SK-N-SH treated with all-trans-retinoic acid at 6 μM for 48 hours (cell line): ENCODE results near the gene UGT1A6.
"Not testable (repeated sequence)": the region's sequence is repeated elsewhere in the genome, so short reads cannot be mapped to it uniquely, and the experiment has no call there.

Experiments used
- ATAC-seq: fragments of 200-7000 bp; cut with Tn5 transposase; 3 replicates; pipeline ENCODE4 v1.9.1; 2020; ENCODE audit warnings: mild to moderate bottlenecking, moderate library complexity
- ARNTL ChIP-seq: fragments of 450-650 bp; formaldehyde crosslinking; IDR thresholded peaks from 2 replicates; pipeline ENCODE4 v1.5.0; 2020; ENCODE audit warnings: low read depth, mild to moderate bottlenecking, moderate library complexity, borderline replicate concordance
- BACH2 ChIP-seq: fragments of 250-450 bp; sonication (Bioruptor Pico); IDR thresholded peaks from 2 replicates; pipeline ENCODE4 v1.9.0; 2021; ENCODE audit warnings: mild to moderate bottlenecking, borderline replicate concordance
- CSDC2 ChIP-seq: fragments of 250-450 bp; sonication (Bioruptor Pico); IDR thresholded peaks from 2 replicates; pipeline ENCODE4 v1.5.0; 2020; ENCODE audit warnings: mild to moderate bottlenecking, moderate library complexity
- ESRRG ChIP-seq: fragments of 250-450 bp; sonication (Bioruptor Pico); IDR thresholded peaks from 2 replicates; pipeline ENCODE4 v1.6.1; 2021; ENCODE audit warnings: mild to moderate bottlenecking
- GLIS3 ChIP-seq: fragments of 250-450 bp; sonication (Bioruptor Pico); IDR thresholded peaks from 2 replicates; pipeline ENCODE4 v1.5.0; 2020; ENCODE audit warnings: mild to moderate bottlenecking, moderate library complexity
- ISL1 ChIP-seq: fragments of 250-450 bp; sonication (Bioruptor Pico); IDR thresholded peaks from 2 replicates; pipeline ENCODE4 v2.1.2; 2022; ENCODE audit warnings: mild to moderate bottlenecking, moderate library complexity
- OSR1 ChIP-seq: fragments of 250-450 bp; sonication (Bioruptor Pico); IDR thresholded peaks from 2 replicates; pipeline ENCODE4 v1.8.0; 2022; ENCODE audit warnings: moderate library complexity, mild to moderate bottlenecking, inconsistent platforms
- PPARA ChIP-seq: fragments of 250-450 bp; sonication (Bioruptor Pico); IDR thresholded peaks from 2 replicates; pipeline ENCODE4 v1.5.0; 2020; ENCODE audit warnings: mild to moderate bottlenecking, borderline replicate concordance
- RARB ChIP-seq: fragments of 250-450 bp; sonication (Bioruptor Pico); IDR thresholded peaks from 2 replicates; pipeline ENCODE4 v1.8.0; 2021; ENCODE audit warnings: mild to moderate bottlenecking, moderate library complexity
- SNAI2 ChIP-seq: fragments of 250-450 bp; sonication (Bioruptor Pico); IDR thresholded peaks from 2 replicates; pipeline ENCODE4 v1.5.0; 2020; ENCODE audit warnings: mild to moderate bottlenecking, moderate library complexity
- TOX ChIP-seq: fragments of 250-450 bp; sonication (Bioruptor Pico); IDR thresholded peaks from 2 replicates; pipeline ENCODE4 v1.8.0; 2021; ENCODE audit warnings: mild to moderate bottlenecking, moderate library complexity, borderline replicate concordance
- ZC3H10 ChIP-seq: fragments of 250-450 bp; sonication (Bioruptor Pico); IDR thresholded peaks from 2 replicates; pipeline ENCODE4 v1.5.1; 2021; ENCODE audit warnings: mild to moderate bottlenecking, moderate library complexity
- ZFP3 ChIP-seq: fragments of 250-450 bp; sonication (Bioruptor Pico); IDR thresholded peaks from 2 replicates; pipeline ENCODE4 v1.5.0; 2020; ENCODE audit warnings: mild to moderate bottlenecking, moderate library complexity
- ZFP30 ChIP-seq: fragments of 450-650 bp; formaldehyde crosslinking; IDR thresholded peaks from 2 replicates; pipeline ENCODE4 v1.5.0; 2022; ENCODE audit warnings: mild to moderate bottlenecking, moderate library complexity
- ZNF70 ChIP-seq: fragments of 450-650 bp; formaldehyde crosslinking; IDR thresholded peaks from 2 replicates; pipeline ENCODE4 v1.5.0; 2020; ENCODE audit warnings: mild to moderate bottlenecking, moderate library complexity
- ZNF8 ChIP-seq: fragments of 450-650 bp; formaldehyde crosslinking; IDR thresholded peaks from 2 replicates; pipeline ENCODE4 v1.5.0; 2020; ENCODE audit warnings: mild to moderate bottlenecking, moderate library complexity
- TF ChIP-seq, protein P1 (sequence below): fragments of 250-450 bp; sonication (Bioruptor Pico); IDR thresholded peaks from 2 replicates; pipeline ENCODE4 v1.5.0; 2020; ENCODE audit warnings: mild to moderate bottlenecking, moderate library complexity
- TF ChIP-seq, protein P2 (sequence below): fragments of 250-450 bp; sonication (Bioruptor Pico); IDR thresholded peaks from 2 replicates; pipeline ENCODE4 v1.8.0; 2021; ENCODE audit warnings: low read depth, mild to moderate bottlenecking, moderate library complexity, borderline replicate concordance
- TF ChIP-seq, protein P3 (sequence below): fragments of 250-450 bp; sonication (Bioruptor Pico); IDR thresholded peaks from 2 replicates; pipeline ENCODE4 v1.5.1; 2021; ENCODE audit warnings: mild to moderate bottlenecking, moderate library complexity
- TF ChIP-seq, protein P4 (sequence below): fragments of 250-450 bp; sonication (Bioruptor Pico); IDR thresholded peaks from 2 replicates; pipeline ENCODE4 v1.5.1; 2020; ENCODE audit warnings: low read depth, mild to moderate bottlenecking, moderate library complexity

The UGT1A6 gene

DNA sequence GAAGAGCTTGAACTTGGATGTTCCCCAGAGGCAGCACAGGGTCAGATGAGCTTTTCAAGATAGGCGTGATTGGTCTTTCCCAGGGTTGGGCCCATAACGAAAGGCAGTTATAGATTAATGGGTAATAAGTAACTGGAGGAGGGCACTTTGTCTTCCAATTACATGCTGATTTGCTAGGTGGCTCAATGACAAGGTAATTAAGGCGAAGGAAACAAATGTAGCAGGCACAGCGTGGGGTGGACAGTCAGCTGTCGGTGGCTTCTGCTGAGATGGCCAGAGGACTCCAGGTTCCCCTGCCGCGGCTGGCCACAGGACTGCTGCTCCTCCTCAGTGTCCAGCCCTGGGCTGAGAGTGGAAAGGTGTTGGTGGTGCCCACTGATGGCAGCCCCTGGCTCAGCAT, 25.9 kb downstream of the UGT1A6 start, which contains the start of gene UGT1A4:
TSS of gene UGT1A4 (plus strand) at position 185 of the 400 bp plus-strand sequence. CDS start at position 270, 85 bp downstream.
- ATAC-seq: no peak
- TF ChIP-seq GLIS3 (CRISPR knock-in tag): no peak
- TF ChIP-seq, protein P1, sequence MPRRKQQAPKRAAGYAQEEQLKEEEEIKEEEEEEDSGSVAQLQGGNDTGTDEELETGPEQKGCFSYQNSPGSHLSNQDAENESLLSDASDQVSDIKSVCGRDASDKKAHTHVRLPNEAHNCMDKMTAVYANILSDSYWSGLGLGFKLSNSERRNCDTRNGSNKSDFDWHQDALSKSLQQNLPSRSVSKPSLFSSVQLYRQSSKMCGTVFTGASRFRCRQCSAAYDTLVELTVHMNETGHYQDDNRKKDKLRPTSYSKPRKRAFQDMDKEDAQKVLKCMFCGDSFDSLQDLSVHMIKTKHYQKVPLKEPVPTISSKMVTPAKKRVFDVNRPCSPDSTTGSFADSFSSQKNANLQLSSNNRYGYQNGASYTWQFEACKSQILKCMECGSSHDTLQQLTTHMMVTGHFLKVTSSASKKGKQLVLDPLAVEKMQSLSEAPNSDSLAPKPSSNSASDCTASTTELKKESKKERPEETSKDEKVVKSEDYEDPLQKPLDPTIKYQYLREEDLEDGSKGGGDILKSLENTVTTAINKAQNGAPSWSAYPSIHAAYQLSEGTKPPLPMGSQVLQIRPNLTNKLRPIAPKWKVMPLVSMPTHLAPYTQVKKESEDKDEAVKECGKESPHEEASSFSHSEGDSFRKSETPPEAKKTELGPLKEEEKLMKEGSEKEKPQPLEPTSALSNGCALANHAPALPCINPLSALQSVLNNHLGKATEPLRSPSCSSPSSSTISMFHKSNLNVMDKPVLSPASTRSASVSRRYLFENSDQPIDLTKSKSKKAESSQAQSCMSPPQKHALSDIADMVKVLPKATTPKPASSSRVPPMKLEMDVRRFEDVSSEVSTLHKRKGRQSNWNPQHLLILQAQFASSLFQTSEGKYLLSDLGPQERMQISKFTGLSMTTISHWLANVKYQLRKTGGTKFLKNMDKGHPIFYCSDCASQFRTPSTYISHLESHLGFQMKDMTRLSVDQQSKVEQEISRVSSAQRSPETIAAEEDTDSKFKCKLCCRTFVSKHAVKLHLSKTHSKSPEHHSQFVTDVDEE: no peak
- TF ChIP-seq, protein P2, sequence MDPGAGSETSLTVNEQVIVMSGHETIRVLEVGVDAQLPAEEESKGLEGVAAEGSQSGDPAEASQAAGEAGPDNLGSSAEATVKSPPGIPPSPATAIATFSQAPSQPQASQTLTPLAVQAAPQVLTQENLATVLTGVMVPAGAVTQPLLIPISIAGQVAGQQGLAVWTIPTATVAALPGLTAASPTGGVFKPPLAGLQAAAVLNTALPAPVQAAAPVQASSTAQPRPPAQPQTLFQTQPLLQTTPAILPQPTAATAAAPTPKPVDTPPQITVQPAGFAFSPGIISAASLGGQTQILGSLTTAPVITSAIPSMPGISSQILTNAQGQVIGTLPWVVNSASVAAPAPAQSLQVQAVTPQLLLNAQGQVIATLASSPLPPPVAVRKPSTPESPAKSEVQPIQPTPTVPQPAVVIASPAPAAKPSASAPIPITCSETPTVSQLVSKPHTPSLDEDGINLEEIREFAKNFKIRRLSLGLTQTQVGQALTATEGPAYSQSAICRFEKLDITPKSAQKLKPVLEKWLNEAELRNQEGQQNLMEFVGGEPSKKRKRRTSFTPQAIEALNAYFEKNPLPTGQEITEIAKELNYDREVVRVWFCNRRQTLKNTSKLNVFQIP (CRISPR knock-in tag): no peak
- TF ChIP-seq ZFP3: no peak
- TF ChIP-seq ARNTL (CRISPR knock-in tag): no peak
- TF ChIP-seq RARB (CRISPR knock-in tag): no peak

DNA sequence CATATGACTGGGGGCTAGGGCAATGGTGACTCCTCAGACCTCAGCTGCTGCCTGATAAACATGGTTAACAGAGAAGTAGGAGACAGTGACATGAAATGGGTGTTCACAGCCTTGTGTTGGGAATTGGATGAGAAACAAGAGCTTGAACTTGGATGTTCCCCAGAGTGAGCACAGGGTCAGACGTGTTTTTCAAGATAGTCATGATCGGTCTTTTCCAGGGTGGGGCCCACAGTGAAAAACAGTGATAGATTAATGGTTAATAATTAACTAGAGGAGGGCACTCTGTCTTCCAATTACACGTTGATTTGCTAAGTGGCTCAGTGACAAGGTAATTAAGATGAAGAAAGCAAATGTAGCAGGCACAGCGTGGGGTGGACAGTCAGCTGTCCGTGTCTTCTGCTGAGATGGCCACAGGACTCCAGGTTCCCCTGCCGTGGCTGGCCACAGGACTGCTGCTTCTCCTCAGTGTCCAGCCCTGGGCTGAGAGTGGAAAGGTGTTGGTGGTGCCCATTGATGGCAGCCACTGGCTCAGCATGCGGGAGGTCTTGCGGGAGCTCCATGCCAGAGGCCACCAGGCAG, 36.1 kb downstream of the UGT1A6 start, which contains the start of gene UGT1A3:
TSS of gene UGT1A3 (plus strand) at position 320 of the 579 bp plus-strand sequence. CDS start at position 405, 85 bp downstream.
- TF ChIP-seq, protein P3, sequence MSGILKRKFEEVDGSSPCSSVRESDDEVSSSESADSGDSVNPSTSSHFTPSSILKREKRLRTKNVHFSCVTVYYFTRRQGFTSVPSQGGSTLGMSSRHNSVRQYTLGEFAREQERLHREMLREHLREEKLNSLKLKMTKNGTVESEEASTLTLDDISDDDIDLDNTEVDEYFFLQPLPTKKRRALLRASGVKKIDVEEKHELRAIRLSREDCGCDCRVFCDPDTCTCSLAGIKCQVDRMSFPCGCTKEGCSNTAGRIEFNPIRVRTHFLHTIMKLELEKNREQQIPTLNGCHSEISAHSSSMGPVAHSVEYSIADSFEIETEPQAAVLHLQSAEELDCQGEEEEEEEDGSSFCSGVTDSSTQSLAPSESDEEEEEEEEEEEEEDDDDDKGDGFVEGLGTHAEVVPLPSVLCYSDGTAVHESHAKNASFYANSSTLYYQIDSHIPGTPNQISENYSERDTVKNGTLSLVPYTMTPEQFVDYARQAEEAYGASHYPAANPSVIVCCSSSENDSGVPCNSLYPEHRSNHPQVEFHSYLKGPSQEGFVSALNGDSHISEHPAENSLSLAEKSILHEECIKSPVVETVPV (CRISPR knock-in tag): no peak
- TF ChIP-seq, protein P2 (CRISPR knock-in tag): no peak
- TF ChIP-seq TOX (CRISPR knock-in tag): no peak
- TF ChIP-seq ZNF70 (CRISPR knock-in tag): no peak
- no peak for TF ChIP-seq ZFP30
- no peak for TF ChIP-seq RARB (CRISPR knock-in tag)
- no peak for TF ChIP-seq ARNTL (CRISPR knock-in tag)
- no peak for TF ChIP-seq BACH2 (CRISPR knock-in tag)
- TF ChIP-seq, protein P4, sequence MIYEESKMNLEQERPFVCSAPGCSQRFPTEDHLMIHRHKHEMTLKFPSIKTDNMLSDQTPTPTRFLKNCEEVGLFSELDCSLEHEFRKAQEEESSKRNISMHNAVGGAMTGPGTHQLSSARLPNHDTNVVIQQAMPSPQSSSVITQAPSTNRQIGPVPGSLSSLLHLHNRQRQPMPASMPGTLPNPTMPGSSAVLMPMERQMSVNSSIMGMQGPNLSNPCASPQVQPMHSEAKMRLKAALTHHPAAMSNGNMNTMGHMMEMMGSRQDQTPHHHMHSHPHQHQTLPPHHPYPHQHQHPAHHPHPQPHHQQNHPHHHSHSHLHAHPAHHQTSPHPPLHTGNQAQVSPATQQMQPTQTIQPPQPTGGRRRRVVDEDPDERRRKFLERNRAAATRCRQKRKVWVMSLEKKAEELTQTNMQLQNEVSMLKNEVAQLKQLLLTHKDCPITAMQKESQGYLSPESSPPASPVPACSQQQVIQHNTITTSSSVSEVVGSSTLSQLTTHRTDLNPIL: no peak
- no peak for TF ChIP-seq ESRRG (CRISPR knock-in tag)
- TF ChIP-seq CSDC2 (CRISPR knock-in tag): no peak
- no peak for TF ChIP-seq PPARA (CRISPR knock-in tag)
- ATAC-seq: no peak

DNA sequence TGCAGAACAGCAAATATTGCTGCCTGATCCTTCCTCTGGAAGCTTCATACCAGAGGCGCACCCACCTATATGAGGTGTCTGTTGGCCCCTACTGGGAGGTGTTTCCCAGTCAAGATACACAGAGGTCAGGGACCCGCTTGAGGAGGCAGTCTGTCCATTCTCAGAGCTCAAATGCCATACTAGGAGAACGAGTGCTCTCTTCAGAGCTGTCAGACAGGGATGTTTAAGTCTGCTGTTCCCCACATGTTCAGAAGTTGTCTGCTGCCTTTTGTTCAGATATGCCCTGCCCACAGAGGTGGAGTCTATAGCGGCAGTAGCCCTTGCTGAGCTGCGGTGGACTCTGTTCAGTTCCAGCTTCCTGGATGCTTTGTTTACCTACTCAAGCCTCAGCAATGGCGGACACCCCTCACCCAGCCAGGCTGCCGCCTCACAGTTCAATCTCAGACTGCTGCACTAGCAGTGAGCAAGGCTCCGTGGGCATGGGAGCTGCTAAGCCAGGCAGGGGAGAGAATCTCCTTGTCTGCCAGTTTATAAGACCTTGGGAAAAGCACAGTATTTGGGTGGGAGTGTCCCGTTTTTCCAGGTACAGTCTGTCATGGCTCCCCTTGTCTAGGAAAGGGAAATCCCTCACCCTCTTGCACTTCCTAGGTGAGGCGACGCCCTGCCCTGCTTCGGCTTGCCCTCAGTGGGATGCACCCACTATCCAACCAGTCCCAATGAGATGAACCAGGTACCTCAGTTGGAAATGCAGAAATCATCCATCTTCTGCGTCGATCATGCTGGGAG, 44.4 kb downstream of the UGT1A6 start:
- ATAC-seq: not testable (repeated sequence)

DNA sequence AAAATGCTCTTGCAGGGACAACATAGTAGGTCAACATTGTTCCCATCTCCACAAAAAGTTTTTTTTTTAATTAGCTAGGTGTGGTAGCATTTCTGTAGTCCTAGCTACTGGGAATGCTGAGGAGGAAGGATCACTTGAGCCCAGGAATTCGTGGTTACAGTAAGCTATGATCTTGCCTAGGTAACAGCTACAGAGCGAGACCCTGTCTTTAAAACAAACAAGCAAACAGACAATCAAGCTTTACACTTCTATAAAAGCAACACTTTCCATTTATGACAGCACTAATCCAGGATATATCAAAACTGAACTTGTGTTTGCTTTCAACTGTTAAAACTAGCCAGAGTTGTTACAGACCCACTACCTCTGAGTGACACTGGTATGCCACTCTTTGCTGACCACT, 48.2 kb downstream of the UGT1A6 start:
- no peak for ATAC-seq
- no peak for TF ChIP-seq ZFP3
- no peak for TF ChIP-seq ESRRG (CRISPR knock-in tag)
- TF ChIP-seq GLIS3 (CRISPR knock-in tag): no peak
- no peak for TF ChIP-seq ARNTL (CRISPR knock-in tag)
- no peak for TF ChIP-seq ZNF70 (CRISPR knock-in tag)
- no peak for TF ChIP-seq ZNF8
- TF ChIP-seq RARB (CRISPR knock-in tag): no peak
- TF ChIP-seq OSR1 (CRISPR knock-in tag): no peak
- TF ChIP-seq SNAI2 (CRISPR knock-in tag): no peak
- no peak for TF ChIP-seq CSDC2 (CRISPR knock-in tag)
- TF ChIP-seq ZFP30: no peak
- no peak for TF ChIP-seq PPARA (CRISPR knock-in tag)
- TF ChIP-seq ISL1 (CRISPR knock-in tag): no peak
- TF ChIP-seq ZC3H10 (CRISPR knock-in tag): no peak
- no peak for TF ChIP-seq BACH2 (CRISPR knock-in tag)
- TF ChIP-seq, protein P3 (CRISPR knock-in tag): no peak
- TF ChIP-seq, protein P4: no peak
